Measurements from ENCODE around the gene APOB. TPM values are rescaled to one million over a fixed set of nuclear protein-coding genes. Genes with fewer than 3 reads are reported as not detected.

APOB gene
- total and polyA plus RNA-seq, 8 donors, result under 0.01 to 30.7 (median 0.72) TPM; not detected in 3

GRCh38 chr2:21019000-21019677, 24.7 kb downstream of the APOB start:
- no peaks in the 10 kb centered on the region for H3K9me3 ChIP-seq
- intact Hi-C loops (cut with DNase I; ENCODE audit: low total_unique reads), result no loop called here
- no peak overlapping the region for H3K27ac ChIP-seq
- no peak overlapping the region for H3K4me3 ChIP-seq
- 95 to 98% (median 96%) methylated on average over 3 of the region's 3 CpGs for WGBS, 5 donors
- H3K4me1 ChIP-seq, result no peaks in the 10 kb centered on the region
- no peak for DNase-seq
- H3K27me3 ChIP-seq, result no peaks in the 10 kb centered on the region
- TF ChIP-seq EP300 (IDR thresholded peaks at IDR 0.05) (no peak), POLR2AphosphoS5 (IDR thresholded peaks at IDR 0.05) (no peak)
- H3K36me3 ChIP-seq, result no peaks in the 10 kb centered on the region

GRCh38 chr2:21018290-21018689, 25.6 kb downstream of the APOB start:
- Histone ChIP-seq H3K4me3 (no peak overlapping the region), H3K4me1 (no peaks in the 10 kb centered on the region), H3K27me3 (no peaks in the 10 kb centered on the region), H3K9me3 (no peaks in the 10 kb centered on the region), H3K36me3 (no peaks in the 10 kb centered on the region), H3K27ac (no peak overlapping the region)
- intact Hi-C loops (cut with DNase I; ENCODE audit: low total_unique reads), result no loop called here
- no peak for DNase-seq
- 82 to 89% (median 86%) methylated on average over 2 of the region's 2 CpGs for WGBS, 5 donors
- TF ChIP-seq POLR2AphosphoS5 (IDR thresholded peaks at IDR 0.05), result no peak
- TF ChIP-seq POLR2A (IDR thresholded peaks at IDR 0.05), result no peak
- TF ChIP-seq EP300 (IDR thresholded peaks at IDR 0.05), result no peak
- TF ChIP-seq, protein P1, sequence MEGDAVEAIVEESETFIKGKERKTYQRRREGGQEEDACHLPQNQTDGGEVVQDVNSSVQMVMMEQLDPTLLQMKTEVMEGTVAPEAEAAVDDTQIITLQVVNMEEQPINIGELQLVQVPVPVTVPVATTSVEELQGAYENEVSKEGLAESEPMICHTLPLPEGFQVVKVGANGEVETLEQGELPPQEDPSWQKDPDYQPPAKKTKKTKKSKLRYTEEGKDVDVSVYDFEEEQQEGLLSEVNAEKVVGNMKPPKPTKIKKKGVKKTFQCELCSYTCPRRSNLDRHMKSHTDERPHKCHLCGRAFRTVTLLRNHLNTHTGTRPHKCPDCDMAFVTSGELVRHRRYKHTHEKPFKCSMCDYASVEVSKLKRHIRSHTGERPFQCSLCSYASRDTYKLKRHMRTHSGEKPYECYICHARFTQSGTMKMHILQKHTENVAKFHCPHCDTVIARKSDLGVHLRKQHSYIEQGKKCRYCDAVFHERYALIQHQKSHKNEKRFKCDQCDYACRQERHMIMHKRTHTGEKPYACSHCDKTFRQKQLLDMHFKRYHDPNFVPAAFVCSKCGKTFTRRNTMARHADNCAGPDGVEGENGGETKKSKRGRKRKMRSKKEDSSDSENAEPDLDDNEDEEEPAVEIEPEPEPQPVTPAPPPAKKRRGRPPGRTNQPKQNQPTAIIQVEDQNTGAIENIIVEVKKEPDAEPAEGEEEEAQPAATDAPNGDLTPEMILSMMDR (IDR thresholded peaks at IDR 0.05), result no peak

DNA sequence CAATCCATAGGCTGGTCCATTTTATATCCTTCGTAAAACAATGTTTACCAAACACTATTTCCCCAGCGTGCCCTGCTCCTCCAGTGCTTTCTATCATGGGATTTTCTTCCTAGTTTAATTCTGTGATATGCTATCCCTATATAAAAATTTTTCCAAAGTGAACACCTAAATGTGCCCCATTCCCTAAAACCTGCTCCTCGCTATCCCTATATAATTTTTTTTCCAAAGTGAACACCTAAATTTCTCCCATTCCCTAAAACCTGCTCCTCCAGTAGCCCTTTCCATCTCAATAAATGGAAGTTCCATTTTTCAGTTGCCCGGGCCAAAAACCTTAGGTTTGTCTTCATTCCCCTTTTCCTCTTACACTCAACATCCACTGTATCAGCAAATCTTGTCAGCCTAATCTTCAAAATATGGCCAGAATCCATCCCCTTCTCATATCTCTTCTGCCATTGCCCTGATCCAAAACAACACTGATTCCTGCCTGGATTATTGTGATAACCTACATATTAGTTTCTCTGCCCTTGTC, 26.1 kb downstream of the APOB start:
- no peak overlapping the region for H3K4me3 ChIP-seq
- intact Hi-C loops (cut with DNase I; ENCODE audit: low total_unique reads), result no loop called here
- 76 to 93% (median 87%) methylated on average over 4 of the region's 4 CpGs for WGBS, 5 donors
- TF ChIP-seq POLR2A (IDR thresholded peaks at IDR 0.05) (no peak), POLR2AphosphoS5 (IDR thresholded peaks at IDR 0.05) (no peak), EP300 (IDR thresholded peaks at IDR 0.05) (no peak)
- TF ChIP-seq, protein P1 (IDR thresholded peaks at IDR 0.05), result no peak
- no peaks in the 10 kb centered on the region for H3K36me3 ChIP-seq
- H3K27ac ChIP-seq, result no peak overlapping the region
- H3K27me3 ChIP-seq, result no peaks in the 10 kb centered on the region
- DNase-seq, result no peak
- no peaks in the 10 kb centered on the region for H3K4me1 ChIP-seq
- H3K9me3 ChIP-seq, result no peaks in the 10 kb centered on the region

- TF ChIP-seq EP300 (IDR thresholded peaks at IDR 0.05), result no peak
- TF ChIP-seq POLR2A (IDR thresholded peaks at IDR 0.05), result no peak
- no peak for DNase-seq
- Histone ChIP-seq H3K9me3 (no peaks in the 10 kb centered on the region), H3K36me3 (no peaks in the 10 kb centered on the region), H3K4me1 (no peaks in the 10 kb centered on the region), H3K27ac (no peak overlapping the region), H3K4me3 (no peak overlapping the region), H3K27me3 (no peaks in the 10 kb centered on the region)
- 83 to 91% (median 87%) methylated on average over 3 of the region's 3 CpGs for WGBS, 5 donors
- intact Hi-C loops (cut with DNase I; ENCODE audit: low total_unique reads), result no loop called here
Measured at GRCh38 chr2:21015281-21015645, 28.6 kb downstream of the APOB start.

DNA sequence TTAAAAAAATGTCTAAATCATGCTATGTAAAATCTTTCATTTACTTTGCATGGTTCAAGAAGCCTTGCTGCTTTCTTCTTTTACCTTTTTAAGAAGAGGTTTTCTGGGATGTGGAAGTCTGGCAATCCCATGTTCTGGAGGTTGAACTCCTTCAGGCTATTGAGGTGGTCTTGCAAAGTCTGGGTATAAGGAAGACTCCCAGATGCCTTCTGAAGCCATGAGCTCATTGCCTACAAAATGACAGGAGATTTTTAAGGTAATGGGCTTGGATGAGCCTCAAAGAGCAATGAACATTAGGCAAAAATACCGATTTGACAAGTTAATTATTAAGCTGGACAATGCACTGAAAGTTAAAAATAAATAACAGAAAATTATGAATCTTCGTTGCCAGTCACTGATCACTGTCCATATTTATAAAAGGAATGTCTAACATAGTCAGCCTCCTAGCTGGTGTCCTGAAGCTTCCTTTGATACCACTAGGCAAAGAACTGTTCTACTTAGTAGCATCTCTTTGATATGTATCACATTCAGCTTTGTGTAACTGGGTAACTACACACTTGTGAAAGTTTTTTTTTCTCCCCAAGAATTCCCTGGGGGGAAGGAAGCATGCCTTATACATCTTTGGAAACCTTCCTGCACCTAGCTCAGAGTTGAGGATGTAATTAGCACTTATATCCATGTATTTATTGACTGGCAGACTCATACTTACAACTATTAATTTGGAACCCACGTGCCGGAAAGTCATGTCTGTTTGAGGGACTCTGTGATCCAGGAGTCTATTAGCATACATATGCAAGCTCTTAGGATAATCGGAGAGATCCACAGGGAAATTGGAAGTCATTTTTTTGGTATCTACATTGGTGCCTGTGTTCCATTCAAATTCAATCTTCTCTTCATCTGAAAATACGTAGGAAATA, 29.3 kb downstream of the APOB start:
- TF ChIP-seq, protein P1 (IDR thresholded peaks at IDR 0.05), result no peak
- TF ChIP-seq POLR2AphosphoS5 (IDR thresholded peaks at IDR 0.05) (no peak), POLR2A (IDR thresholded peaks at IDR 0.05) (no peak), EP300 (IDR thresholded peaks at IDR 0.05) (no peak)
- no peaks in the 10 kb centered on the region for H3K4me1 ChIP-seq
- no peak overlapping the region for H3K4me3 ChIP-seq
- DNase-seq, result no peak
- no peaks in the 10 kb centered on the region for H3K36me3 ChIP-seq
- intact Hi-C loops (cut with DNase I; ENCODE audit: low total_unique reads), result no loop called here
- H3K27ac ChIP-seq, result no peak overlapping the region
- H3K9me3 ChIP-seq, result no peaks in the 10 kb centered on the region
- no peaks in the 10 kb centered on the region for H3K27me3 ChIP-seq
- WGBS, 5 donors, result 67 to 83% (median 76%) methylated on average over 6 of the region's 6 CpGs
